DLD1 (cell line): ENCODE results near the gene WDR41.

Experiments used
- in situ Hi-C: cut with HindIII; loops from 2 replicates; pipeline ENCODE4 v1.10.0; 2017; ENCODE audit warnings: low sequenced_read_pairs

Gene WDR41

GRCh38 chr5:77448831-77449230 is 43.3 kb downstream of the WDR41 start:
- in situ Hi-C loops, result no loop called here

GRCh38 chr5:77444356-77444755 is 47.8 kb downstream of the WDR41 start:
- in situ Hi-C loops, result no loop called here

GRCh38 chr5:77443670-77444069 is 48.4 kb downstream of the WDR41 start:
- in situ Hi-C loops, result no loop called here

- in situ Hi-C loops, result no loop called here
Observed at GRCh38 chr5:77438071-77438470, 54.0 kb downstream of the WDR41 start.

GRCh38 chr5:77437194-77437593 is 54.9 kb downstream of the WDR41 start:
- in situ Hi-C loops, result no loop called here

- in situ Hi-C loops, result no loop called here
Observed at GRCh38 chr5:77431719-77432118, 60.4 kb downstream of the WDR41 start.

GRCh38 chr5:77431286-77431685 is 60.8 kb downstream of the WDR41 start:
- in situ Hi-C loops, result no loop called here

GRCh38 chr5:77430726-77431125 is 61.4 kb downstream of the WDR41 start:
- in situ Hi-C loops, result no loop called here

- in situ Hi-C loops, result no loop called here
Observed at GRCh38 chr5:77428526-77428925, 63.6 kb downstream of the WDR41 start.

GRCh38 chr5:77427998-77428397 is 64.1 kb downstream of the WDR41 start:
- in situ Hi-C loops, result no loop called here

- in situ Hi-C loops, result no loop called here
Observed at GRCh38 chr5:77426670-77427069, 65.4 kb downstream of the WDR41 start.

- in situ Hi-C loops, result no loop called here
Observed at GRCh38 chr5:77425998-77426659, 66.0 kb downstream of the WDR41 start.

- in situ Hi-C loops, result no loop called here
Observed at GRCh38 chr5:77425420-77425819, 66.7 kb downstream of the WDR41 start.

GRCh38 chr5:77424921-77425320 is 67.2 kb downstream of the WDR41 start:
- in situ Hi-C loops, result no loop called here

GRCh38 chr5:77423022-77423750 is 68.9 kb downstream of the WDR41 start:
- in situ Hi-C loops, result no loop called here

GRCh38 chr5:77420940-77421339 is 71.2 kb downstream of the WDR41 start:
- in situ Hi-C loops, result no loop called here

GRCh38 chr5:77419644-77420582 is 72.2 kb downstream of the WDR41 start:
- in situ Hi-C loops, result no loop called here

- in situ Hi-C loops, result no loop called here
Observed at GRCh38 chr5:77418601-77419581, 73.2 kb downstream of the WDR41 start.

GRCh38 chr5:77418162-77418561 is 74.0 kb downstream of the WDR41 start:
- in situ Hi-C loops, result no loop called here

- in situ Hi-C loops, result no loop called here
Observed at GRCh38 chr5:77413049-77413448, 79.1 kb downstream of the WDR41 start.
